ENCODE data around the gene TSPAN11.

DNA sequence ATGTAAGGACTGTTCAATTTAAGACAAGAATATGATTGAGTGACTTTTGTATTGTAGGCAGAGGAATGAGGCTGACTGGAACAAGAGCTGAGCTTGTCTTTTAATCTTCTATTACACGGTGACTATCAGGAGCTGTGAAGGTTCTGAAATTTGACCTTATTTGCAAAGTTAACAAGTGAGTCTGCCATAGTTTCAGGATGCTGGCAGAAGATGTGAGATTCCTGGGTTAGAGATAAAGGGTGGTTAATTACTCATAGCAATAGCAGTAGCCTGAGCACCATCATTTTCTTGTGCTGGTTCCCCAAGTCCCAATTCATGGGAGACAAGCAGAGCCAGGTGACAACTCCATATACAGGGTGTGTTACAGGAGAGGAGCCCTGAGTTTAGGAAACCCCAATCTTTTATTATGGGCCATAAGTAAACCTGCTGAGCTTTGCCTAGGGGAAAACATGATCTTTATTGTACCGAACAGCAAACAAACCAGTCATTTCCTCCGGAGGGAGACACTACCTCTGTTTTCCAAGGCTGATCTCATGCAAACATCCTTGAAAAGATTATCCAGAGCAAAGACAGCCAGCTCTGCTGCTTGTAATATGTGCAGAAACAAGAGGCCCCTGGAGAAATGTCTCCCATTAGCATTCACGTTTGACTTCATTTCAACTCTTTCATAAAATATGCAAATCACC lies 95.4 kb downstream of the TSPAN11 start:
- TF ChIP-seq, protein P1, sequence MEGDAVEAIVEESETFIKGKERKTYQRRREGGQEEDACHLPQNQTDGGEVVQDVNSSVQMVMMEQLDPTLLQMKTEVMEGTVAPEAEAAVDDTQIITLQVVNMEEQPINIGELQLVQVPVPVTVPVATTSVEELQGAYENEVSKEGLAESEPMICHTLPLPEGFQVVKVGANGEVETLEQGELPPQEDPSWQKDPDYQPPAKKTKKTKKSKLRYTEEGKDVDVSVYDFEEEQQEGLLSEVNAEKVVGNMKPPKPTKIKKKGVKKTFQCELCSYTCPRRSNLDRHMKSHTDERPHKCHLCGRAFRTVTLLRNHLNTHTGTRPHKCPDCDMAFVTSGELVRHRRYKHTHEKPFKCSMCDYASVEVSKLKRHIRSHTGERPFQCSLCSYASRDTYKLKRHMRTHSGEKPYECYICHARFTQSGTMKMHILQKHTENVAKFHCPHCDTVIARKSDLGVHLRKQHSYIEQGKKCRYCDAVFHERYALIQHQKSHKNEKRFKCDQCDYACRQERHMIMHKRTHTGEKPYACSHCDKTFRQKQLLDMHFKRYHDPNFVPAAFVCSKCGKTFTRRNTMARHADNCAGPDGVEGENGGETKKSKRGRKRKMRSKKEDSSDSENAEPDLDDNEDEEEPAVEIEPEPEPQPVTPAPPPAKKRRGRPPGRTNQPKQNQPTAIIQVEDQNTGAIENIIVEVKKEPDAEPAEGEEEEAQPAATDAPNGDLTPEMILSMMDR (IDR thresholded peaks at IDR 0.05), result no peak
- no peak for TF ChIP-seq POLR2A (IDR thresholded peaks at IDR 0.05)

All from adrenal gland (tissue), 5 donors.